Measurements from ENCODE around the gene CTNS.

The CTNS gene

GRCh38 chr17:3636154-3636907, at the start of gene CTNS, which contains the start of gene SHPK:
CTNS (plus strand) TSS chr17:3636760; CDS start chr17:3640207, 3,447 bp downstream.
SHPK (minus strand) TSS chr17:3636250; CDS start chr17:3636219, 31 bp downstream.
- H3K4me3 ChIP-seq (ENCODE audit: low read length) = peak within 1 kb of the TSS; percentile 86
- no peak for TF ChIP-seq CTCF (conservative IDR thresholded peaks at IDR 0.05; ENCODE audit: low read depth, low read length)
- peak; percentile 80 for DNase-seq (ENCODE audit: low read depth)

GRCh38 chr17:3589784-3590183, 46.8 kb upstream of the CTNS start:
- TF ChIP-seq CTCF (conservative IDR thresholded peaks at IDR 0.05; ENCODE audit: low read depth, low read length) = no peak
- DNase-seq (ENCODE audit: low read depth) = no peak

GRCh38 chr17:3590231-3590630, 46.3 kb upstream of the CTNS start:
- TF ChIP-seq CTCF (conservative IDR thresholded peaks at IDR 0.05; ENCODE audit: low read depth, low read length) = no peak
- no peak overlapping the region for H3K4me3 ChIP-seq (ENCODE audit: low read length)
- DNase-seq (ENCODE audit: low read depth) = no peak

More at GRCh38 chr17:3589784-3590183, 46.8 kb upstream of the CTNS start:
- H3K4me3 ChIP-seq (ENCODE audit: low read length) = no peak overlapping the region

- no peak overlapping the region for H3K4me3 ChIP-seq (ENCODE audit: low read length)
- no peak for TF ChIP-seq CTCF (conservative IDR thresholded peaks at IDR 0.05; ENCODE audit: low read depth, low read length)
- DNase-seq (ENCODE audit: low read depth) = no peak
Observed at GRCh38 chr17:3590768-3591167, 45.8 kb upstream of the CTNS start.

GRCh38 chr17:3592216-3592860, 44.2 kb upstream of the CTNS start:
- no peak for DNase-seq (ENCODE audit: low read depth)
- H3K4me3 ChIP-seq (ENCODE audit: low read length) = no peak overlapping the region
- no peak for TF ChIP-seq CTCF (conservative IDR thresholded peaks at IDR 0.05; ENCODE audit: low read depth, low read length)

- DNase-seq (ENCODE audit: low read depth) = no peak
- no peak for TF ChIP-seq CTCF (conservative IDR thresholded peaks at IDR 0.05; ENCODE audit: low read depth, low read length)
- H3K4me3 ChIP-seq (ENCODE audit: low read length) = no peak overlapping the region
Observed at GRCh38 chr17:3593384-3593783, 43.2 kb upstream of the CTNS start.
